ENCODE data around the gene FRAS1.

- TF ChIP-seq, protein P1, sequence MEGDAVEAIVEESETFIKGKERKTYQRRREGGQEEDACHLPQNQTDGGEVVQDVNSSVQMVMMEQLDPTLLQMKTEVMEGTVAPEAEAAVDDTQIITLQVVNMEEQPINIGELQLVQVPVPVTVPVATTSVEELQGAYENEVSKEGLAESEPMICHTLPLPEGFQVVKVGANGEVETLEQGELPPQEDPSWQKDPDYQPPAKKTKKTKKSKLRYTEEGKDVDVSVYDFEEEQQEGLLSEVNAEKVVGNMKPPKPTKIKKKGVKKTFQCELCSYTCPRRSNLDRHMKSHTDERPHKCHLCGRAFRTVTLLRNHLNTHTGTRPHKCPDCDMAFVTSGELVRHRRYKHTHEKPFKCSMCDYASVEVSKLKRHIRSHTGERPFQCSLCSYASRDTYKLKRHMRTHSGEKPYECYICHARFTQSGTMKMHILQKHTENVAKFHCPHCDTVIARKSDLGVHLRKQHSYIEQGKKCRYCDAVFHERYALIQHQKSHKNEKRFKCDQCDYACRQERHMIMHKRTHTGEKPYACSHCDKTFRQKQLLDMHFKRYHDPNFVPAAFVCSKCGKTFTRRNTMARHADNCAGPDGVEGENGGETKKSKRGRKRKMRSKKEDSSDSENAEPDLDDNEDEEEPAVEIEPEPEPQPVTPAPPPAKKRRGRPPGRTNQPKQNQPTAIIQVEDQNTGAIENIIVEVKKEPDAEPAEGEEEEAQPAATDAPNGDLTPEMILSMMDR (IDR thresholded peaks at IDR 0.05) = no peak
- TF ChIP-seq POLR2A (IDR thresholded peaks at IDR 0.05) = no peak
Measured at GRCh38 chr4:78291277-78291676, 234.2 kb downstream of the FRAS1 start.

Measured in right lobe of liver (tissue), 4 donors.